Vagina (tissue), 2 donors: Measurements from ENCODE around the gene TMEM120A.

Source experiments
- CTCF ChIP-seq, 3 experiments: fragments of 450-650 bp in 2 of 3; fragments of 200-600 bp in 1 of 3; sonication (generic) in 1 of 3; IDR thresholded peaks; one replicate each; pipeline ENCODE4 v1.5.1; 2017 to 2019; ENCODE audit warnings: antibody characterized with exemption in 3 of 3, mild to moderate bottlenecking in 2 of 3, moderate library complexity in 2 of 3
- POLR2A ChIP-seq, 2 donors: fragments of 450-650 bp; IDR thresholded peaks; one replicate each; pipeline ENCODE4 v1.6.1; 2017; ENCODE audit warnings: antibody characterized with exemption in 2 of 2, mild to moderate bottlenecking in 2 of 2, moderate library complexity in 2 of 2
- POLR2AphosphoS5 ChIP-seq, 2 donors: sonication (generic); formaldehyde crosslinking; IDR thresholded peaks; one replicate each; pipeline ENCODE4 v1.9.0; 2017; ENCODE audit warnings: antibody characterized with exemption in 2 of 2, mild to moderate bottlenecking in 2 of 2, low read depth in 1 of 2; ENCODE audit not compliant: insufficient read depth in 1 of 2

- no peak for TF ChIP-seq CTCF (IDR thresholded peaks at IDR 0.05)
- no peak for TF ChIP-seq POLR2A (IDR thresholded peaks at IDR 0.05)
- TF ChIP-seq POLR2AphosphoS5 (IDR thresholded peaks at IDR 0.05; ENCODE audit: insufficient read depth in 1 of 2, low read depth in 1 of 2): peak; percentile 73 to 81
These were observed 28.0 kb downstream of the TMEM120A start for GRCh38 chr7:75966190-75966961.
